Measurements from ENCODE around the gene TMX3. TPM values are rescaled to one million over a fixed set of nuclear protein-coding genes. Genes with fewer than 3 reads are reported as not detected.

The TMX3 gene
- total RNA-seq, 4 donors from 2014 or later, result 13.5 to 146 (median 44.7) TPM

DNA sequence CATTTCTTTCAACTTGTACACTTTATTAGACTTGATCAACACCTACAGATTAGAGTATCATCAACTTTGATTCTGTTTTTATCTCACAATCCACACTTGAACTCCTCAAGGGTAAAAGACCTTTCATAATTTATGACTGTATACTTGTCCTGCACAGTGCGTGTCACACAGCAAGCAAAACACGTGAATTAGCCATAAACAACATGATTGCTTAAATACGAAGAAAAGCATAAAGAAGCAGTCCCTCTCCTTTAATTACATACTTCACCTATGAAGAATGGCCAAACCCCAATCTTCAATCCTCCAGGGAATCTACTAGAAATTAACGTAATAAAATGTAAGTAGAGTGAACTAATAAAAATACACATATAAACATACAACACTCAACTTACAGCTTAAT lies 13.6 kb downstream of the TMX3 start:
- Histone ChIP-seq H3K9me3 (no peaks in the 10 kb centered on the region), H3K4me1 (no peaks in the 10 kb centered on the region), H3K27ac (no peak overlapping the region), H3K4me3 (no peak overlapping the region), H3K36me3 (peaks cover 0 to 36% (median 7%) of the 10 kb centered on the region in 4 donors), H3K27me3 (no peaks in the 10 kb centered on the region)
- no peak for DNase-seq
- WGBS, 2 donors (ENCODE audit: low coverage in 1 of 2), result 84% methylated on average over 4 of the region's 4 CpGs
- intact Hi-C loops (cut with DNase I; ENCODE audit: low total_unique reads) (no loop called here), in situ Hi-C loops (cut with MboI; ENCODE audit: low pct_ligation_motif_present in 1 of 4, low pct_unique_long_range_greater_than_20kb in 1 of 4, low sequenced_read_pairs in 3 of 4) (loop anchor here in 1 of 4 donors (25.0 kb wide), 1 partner anchor 1736 kb away; no protein-coding TSS in a partner anchor)
- TF ChIP-seq EP300 (IDR thresholded peaks at IDR 0.05; ENCODE audit: low read depth), result no peak
- TF ChIP-seq POLR2A (IDR thresholded peaks at IDR 0.05), result no peak
- TF ChIP-seq POLR2AphosphoS5 (IDR thresholded peaks at IDR 0.05), result no peak
- TF ChIP-seq, protein P1, sequence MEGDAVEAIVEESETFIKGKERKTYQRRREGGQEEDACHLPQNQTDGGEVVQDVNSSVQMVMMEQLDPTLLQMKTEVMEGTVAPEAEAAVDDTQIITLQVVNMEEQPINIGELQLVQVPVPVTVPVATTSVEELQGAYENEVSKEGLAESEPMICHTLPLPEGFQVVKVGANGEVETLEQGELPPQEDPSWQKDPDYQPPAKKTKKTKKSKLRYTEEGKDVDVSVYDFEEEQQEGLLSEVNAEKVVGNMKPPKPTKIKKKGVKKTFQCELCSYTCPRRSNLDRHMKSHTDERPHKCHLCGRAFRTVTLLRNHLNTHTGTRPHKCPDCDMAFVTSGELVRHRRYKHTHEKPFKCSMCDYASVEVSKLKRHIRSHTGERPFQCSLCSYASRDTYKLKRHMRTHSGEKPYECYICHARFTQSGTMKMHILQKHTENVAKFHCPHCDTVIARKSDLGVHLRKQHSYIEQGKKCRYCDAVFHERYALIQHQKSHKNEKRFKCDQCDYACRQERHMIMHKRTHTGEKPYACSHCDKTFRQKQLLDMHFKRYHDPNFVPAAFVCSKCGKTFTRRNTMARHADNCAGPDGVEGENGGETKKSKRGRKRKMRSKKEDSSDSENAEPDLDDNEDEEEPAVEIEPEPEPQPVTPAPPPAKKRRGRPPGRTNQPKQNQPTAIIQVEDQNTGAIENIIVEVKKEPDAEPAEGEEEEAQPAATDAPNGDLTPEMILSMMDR (IDR thresholded peaks at IDR 0.05), result no peak

DNA sequence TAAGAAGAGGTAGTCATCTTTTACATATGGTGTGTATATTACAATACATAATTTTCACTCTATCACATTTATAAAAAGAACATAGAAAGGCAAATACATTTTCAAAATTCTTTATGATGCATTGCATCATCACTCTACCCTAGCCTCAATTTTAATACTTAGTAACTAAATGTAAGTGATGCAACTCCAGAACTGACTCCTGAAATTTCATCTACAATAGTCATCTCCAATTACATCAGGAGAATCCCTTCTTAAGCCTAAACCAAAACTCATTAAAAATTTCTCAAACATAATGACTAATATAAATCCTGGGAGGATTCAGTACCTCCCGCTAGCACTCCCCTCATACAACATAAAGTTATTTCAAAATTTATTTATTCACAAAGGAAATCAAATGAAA lies 15.9 kb downstream of the TMX3 start:
- DNase-seq, result no peak
- WGBS, 2 donors (ENCODE audit: low coverage in 1 of 2), result 98 to 100% methylated on average over 1 of the region's 1 CpG
- Histone ChIP-seq H3K36me3 (peaks cover 0 to 38% (median 10%) of the 10 kb centered on the region in 4 donors), H3K9me3 (no peaks in the 10 kb centered on the region), H3K4me3 (no peak overlapping the region), H3K27ac (no peak overlapping the region), H3K27me3 (no peaks in the 10 kb centered on the region), H3K4me1 (no peaks in the 10 kb centered on the region)
- TF ChIP-seq POLR2A (IDR thresholded peaks at IDR 0.05) (no peak), POLR2AphosphoS5 (IDR thresholded peaks at IDR 0.05) (no peak), EP300 (IDR thresholded peaks at IDR 0.05; ENCODE audit: low read depth) (no peak)
- TF ChIP-seq, protein P1 (IDR thresholded peaks at IDR 0.05), result no peak
- in situ Hi-C loops (cut with MboI; ENCODE audit: low pct_ligation_motif_present in 1 of 4, low pct_unique_long_range_greater_than_20kb in 1 of 4, low sequenced_read_pairs in 3 of 4) (no loop called here), intact Hi-C loops (cut with DNase I; ENCODE audit: low total_unique reads) (no loop called here)

DNA sequence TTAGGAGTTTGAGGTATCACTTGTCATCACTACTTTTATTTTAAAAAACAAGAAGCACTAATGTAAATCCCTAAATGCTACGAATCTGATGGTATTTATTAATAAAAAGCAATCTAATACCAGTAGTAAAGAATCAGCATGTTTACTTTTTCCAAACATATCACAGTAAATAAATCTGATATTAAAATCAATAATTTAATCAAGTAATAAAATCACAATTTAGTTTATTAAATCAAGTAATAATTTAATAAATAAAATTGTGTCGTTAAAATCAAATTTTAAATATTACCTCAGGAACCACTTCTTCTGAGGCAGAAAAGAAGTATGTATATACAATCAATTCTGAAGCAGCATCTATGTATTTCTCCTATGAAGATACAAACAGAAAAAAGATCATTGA lies 18.0 kb downstream of the TMX3 start:
- Histone ChIP-seq H3K27ac (no peak overlapping the region), H3K4me3 (no peak overlapping the region), H3K4me1 (no peaks in the 10 kb centered on the region), H3K9me3 (no peaks in the 10 kb centered on the region), H3K36me3 (peaks cover 0 to 38% (median 10%) of the 10 kb centered on the region in 4 donors), H3K27me3 (no peaks in the 10 kb centered on the region)
- in situ Hi-C loops (cut with MboI; ENCODE audit: low pct_ligation_motif_present in 1 of 4, low pct_unique_long_range_greater_than_20kb in 1 of 4, low sequenced_read_pairs in 3 of 4) (no loop called here), intact Hi-C loops (cut with DNase I; ENCODE audit: low total_unique reads) (no loop called here)
- no peak for DNase-seq
- TF ChIP-seq, protein P1 (IDR thresholded peaks at IDR 0.05), result no peak
- WGBS, 2 donors (ENCODE audit: low coverage in 1 of 2), result 98 to 100% methylated on average over 2 of the region's 2 CpGs

DNA sequence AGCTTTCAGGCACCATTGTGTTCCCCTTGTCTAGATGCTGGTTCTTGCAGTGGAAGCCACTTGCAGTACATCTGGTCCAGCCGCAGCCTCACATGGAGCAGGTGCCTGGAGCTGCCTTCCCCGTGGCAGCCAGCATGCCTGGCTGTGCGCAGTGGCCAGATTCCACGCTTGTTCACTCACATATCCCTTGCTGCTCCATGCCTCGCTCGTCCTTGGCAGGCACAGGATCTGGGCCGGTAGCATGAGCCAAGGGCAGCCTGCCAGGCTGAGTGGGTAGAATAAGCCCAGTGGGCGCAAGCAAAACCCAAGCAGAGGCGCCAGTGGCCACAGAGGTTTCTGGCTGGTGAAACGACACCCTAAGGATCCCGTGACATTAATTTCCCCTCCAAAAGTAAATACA lies 20.6 kb downstream of the TMX3 start:
- Histone ChIP-seq H3K9me3 (no peaks in the 10 kb centered on the region), H3K4me1 (no peaks in the 10 kb centered on the region), H3K36me3 (peaks cover 0 to 31% (median 12%) of the 10 kb centered on the region in 4 donors), H3K27me3 (no peaks in the 10 kb centered on the region), H3K4me3 (no peak overlapping the region), H3K27ac (no peak overlapping the region)
- no peak for TF ChIP-seq EP300 (IDR thresholded peaks at IDR 0.05; ENCODE audit: low read depth)
- TF ChIP-seq POLR2AphosphoS5 (IDR thresholded peaks at IDR 0.05), result no peak
- TF ChIP-seq, protein P1 (IDR thresholded peaks at IDR 0.05), result no peak
- no peak for TF ChIP-seq POLR2A (IDR thresholded peaks at IDR 0.05)
- in situ Hi-C loops (cut with MboI; ENCODE audit: low pct_ligation_motif_present in 1 of 4, low pct_unique_long_range_greater_than_20kb in 1 of 4, low sequenced_read_pairs in 3 of 4), result no loop called here
- DNase-seq, result no peak
- WGBS, 2 donors (ENCODE audit: low coverage in 1 of 2), result 89 to 92% methylated on average over 6 to 11 of the region's 11 CpGs
- intact Hi-C loops (cut with DNase I; ENCODE audit: low total_unique reads), result no loop called here

Measured in transverse colon (tissue), 4 donors.